ENCODE data around the gene METTL15. TPM values are rescaled to one million over a fixed set of nuclear protein-coding genes. Genes with fewer than 3 reads are reported as not detected.
"Not testable (repeated sequence)": the region's sequence is repeated elsewhere in the genome, so short reads cannot be mapped to it uniquely, and the experiment has no call there.

Gene METTL15, protein sequence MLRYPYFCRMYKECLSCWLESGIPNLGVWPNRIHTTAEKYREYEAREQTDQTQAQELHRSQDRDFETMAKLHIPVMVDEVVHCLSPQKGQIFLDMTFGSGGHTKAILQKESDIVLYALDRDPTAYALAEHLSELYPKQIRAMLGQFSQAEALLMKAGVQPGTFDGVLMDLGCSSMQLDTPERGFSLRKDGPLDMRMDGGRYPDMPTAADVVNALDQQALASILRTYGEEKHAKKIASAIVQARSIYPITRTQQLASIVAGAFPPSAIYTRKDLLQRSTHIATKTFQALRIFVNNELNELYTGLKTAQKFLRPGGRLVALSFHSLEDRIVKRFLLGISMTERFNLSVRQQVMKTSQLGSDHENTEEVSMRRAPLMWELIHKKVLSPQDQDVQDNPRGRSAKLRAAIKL
- total RNA-seq: 10 to 100 TPM; 15.8 to 16.7 TPM

DNA sequence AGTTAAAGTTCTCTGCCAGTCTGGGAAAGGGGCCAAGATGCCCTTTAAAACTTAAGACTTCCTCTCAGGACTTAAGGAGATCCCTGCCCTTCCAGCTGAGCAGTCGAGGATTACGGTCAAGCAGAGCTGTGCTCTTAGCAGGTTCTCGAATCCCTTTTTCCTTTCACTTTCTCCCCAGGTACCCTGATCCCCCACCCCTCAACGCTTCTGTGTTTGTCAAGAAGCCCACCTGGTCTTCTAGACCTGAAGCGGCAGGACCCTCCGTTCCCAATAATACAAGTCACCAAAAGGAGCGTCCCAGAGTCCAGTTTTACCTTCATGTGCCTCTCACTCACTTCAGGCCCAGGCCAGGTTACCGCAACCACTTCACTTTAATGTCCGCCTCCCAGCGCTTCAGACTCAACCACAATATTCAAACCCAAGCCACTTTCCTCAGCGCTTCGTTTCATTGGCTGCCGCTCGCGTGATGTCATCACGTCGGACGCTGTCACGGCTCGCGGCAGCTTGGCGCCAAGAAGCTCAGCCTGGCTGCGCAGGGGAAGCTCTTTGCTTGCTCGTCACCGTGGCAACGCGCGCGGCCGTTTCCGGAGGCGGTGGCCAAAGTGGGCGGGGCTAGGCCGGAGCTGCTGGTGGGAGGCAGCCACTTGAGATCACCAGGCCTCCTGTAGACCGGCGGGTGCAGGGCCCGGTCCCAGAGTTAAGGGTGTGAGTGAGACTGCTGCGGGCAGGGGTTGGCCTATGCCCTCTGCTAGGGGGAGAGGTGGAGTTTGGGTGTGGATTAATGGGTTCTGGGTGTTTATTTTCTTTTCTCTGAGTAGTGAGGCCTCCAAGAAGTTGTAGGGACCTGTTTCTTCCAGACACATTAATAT, at the start of gene METTL15, which contains the start of gene KIF18A:
TSS of gene METTL15 (plus strand) at position 639 of the 869 bp plus-strand sequence. CDS start 4,947 bp downstream, outside the sequence.
TSS of gene KIF18A (minus strand) at position 407 of the 869 bp plus-strand sequence. CDS start 10,209 bp downstream, outside the sequence.
- ChIA-PET CTCF (no interaction called here), POLR2A (interaction anchor here (1.2 kb wide), 1 partner anchor 28 kb away, joined by 4 read pairs; no protein-coding TSS in a partner anchor)

DNA sequence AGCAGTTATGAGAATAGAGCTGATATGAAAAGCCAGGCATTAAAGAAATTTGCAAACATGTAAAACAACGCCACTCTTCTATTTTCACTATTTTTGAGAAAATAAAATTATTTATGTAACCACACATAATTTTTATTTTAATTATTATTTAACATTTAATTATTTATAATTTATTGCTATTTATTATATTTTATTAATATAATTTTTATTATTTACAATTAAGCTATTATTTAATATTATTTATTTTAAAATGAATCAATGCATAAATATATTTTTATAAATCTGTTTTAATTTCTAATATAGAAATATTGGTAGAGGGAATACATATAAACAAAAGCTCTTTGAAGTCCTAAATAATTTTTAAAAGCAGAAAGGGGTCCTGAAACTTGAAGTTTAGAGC, 36.9 kb upstream of the METTL15 start:
- ChIA-PET CTCF (no interaction called here), POLR2A (no interaction called here)

- ChIA-PET CTCF (no interaction called here), POLR2A (no interaction called here)
Observed at GRCh38 chr11:28072321-28072720, 35.9 kb upstream of the METTL15 start.

DNA sequence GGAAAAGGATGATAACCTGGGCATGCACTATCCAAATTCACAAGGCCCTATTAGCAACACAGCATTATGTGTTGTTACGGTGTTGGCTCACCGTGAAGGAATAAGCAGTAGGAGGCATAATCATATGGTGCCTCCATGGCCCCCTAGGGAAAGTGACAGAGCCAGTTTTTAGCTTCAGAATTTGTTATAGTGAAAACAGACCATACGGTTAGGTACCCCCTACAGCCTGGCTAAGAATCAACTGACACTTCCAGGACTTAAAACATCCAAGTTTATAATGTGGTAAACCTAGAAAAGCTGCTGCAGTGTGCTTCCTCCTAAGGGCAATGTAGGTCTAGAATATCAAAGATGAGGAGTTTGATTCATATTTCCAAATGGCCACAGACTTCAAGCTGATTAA, 30.7 kb upstream of the METTL15 start:
- POLR2A ChIA-PET: no interaction called here
- CTCF ChIA-PET: no interaction called here

DNA sequence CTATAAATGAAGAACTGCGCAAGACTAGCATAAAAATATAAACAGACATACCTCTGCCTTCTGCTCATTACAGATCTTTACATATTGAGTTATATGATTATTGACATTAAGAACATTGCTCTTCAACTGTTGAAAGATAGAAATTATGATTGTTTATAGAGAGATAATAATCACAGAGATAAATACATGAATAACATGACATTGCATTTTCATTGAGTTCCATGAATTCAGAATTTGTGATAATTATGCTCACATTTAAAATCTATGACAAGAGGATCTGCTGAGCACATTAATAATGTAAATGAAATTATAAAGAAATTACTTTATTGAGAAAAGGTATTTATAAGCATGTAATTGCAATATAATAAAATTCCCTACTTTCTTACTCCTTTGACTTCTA, 25.1 kb upstream of the METTL15 start:
- CTCF ChIA-PET: no interaction called here
- POLR2A ChIA-PET: no interaction called here

DNA sequence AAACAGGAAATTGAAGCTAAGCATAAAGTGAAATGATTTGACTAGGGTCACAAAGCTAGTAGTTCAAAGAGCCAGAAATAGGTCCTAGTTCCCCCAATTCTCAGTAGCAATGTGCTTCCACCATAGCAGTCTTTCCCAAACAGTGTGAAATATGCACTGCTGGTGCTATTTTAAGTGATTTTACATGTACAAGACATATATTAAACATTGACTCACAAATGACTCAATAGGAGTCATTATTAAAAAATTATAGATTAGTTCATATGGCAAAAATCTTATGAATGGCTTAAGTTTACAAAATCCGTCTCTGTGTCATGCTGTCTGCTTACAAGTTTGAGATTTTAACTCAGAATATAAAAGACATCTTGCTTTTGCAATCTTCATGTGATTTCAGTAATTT, 21.6 kb upstream of the METTL15 start:
- ChIA-PET CTCF (no interaction called here), POLR2A (no interaction called here)

DNA sequence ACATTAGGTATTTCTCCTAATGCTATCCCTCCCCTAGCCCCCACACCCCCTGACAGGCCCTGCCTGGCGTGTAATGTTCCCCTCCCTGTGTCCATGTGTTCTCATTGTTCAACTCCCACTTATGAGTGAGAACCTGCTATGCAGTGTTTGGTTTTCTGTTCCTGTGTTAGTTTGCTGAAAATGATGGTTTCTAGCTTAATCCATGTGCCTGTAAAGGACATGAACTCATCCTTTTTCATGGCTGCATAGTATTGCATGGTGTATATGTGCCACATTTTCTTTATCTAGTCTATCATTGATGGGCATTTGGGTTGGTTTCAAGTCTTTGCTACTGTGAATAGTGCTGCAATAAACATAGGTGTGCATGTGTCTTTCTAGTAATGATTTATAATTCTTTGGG, 21.0 kb upstream of the METTL15 start:
- CTCF ChIA-PET: not testable (repeated sequence)

GRCh38 chr11:28087693-28088092, 20.5 kb upstream of the METTL15 start:
- POLR2A ChIA-PET, CTCF ChIA-PET: not testable (repeated sequence)

More for the DNA sequence above, 21.0 kb upstream of the METTL15 start:
- POLR2A ChIA-PET: not testable (repeated sequence)

GRCh38 chr11:28089378-28089777, 18.8 kb upstream of the METTL15 start:
- ChIA-PET POLR2A (no interaction called here), CTCF (no interaction called here)

- POLR2A ChIA-PET: no interaction called here
- CTCF ChIA-PET: no interaction called here
Observed at GRCh38 chr11:28090052-28090749, 18.0 kb upstream of the METTL15 start.

GRCh38 chr11:28092786-28093185, 15.4 kb upstream of the METTL15 start:
- ChIA-PET POLR2A (no interaction called here), CTCF (no interaction called here)

GRCh38 chr11:28098257-28098656, 9.9 kb upstream of the METTL15 start:
- POLR2A ChIA-PET: no interaction called here
- CTCF ChIA-PET: no interaction called here

GRCh38 chr11:28099715-28100114, 8.5 kb upstream of the METTL15 start:
- CTCF ChIA-PET: no interaction called here
- POLR2A ChIA-PET: no interaction called here

- ChIA-PET POLR2A (no interaction called here), CTCF (no interaction called here)
Observed at GRCh38 chr11:28100665-28101064, 7.5 kb upstream of the METTL15 start.

- POLR2A ChIA-PET, CTCF ChIA-PET: not testable (repeated sequence)
Observed at GRCh38 chr11:28102300-28102699, 5.9 kb upstream of the METTL15 start.

- ChIA-PET POLR2A (no interaction called here), CTCF (no interaction called here)
Observed at GRCh38 chr11:28104425-28104824, 3.8 kb upstream of the METTL15 start.

- POLR2A ChIA-PET: no interaction called here
- CTCF ChIA-PET: no interaction called here
Observed at GRCh38 chr11:28104984-28105383, 3.2 kb upstream of the METTL15 start.

- POLR2A ChIA-PET: no interaction called here
- CTCF ChIA-PET: no interaction called here
Observed at GRCh38 chr11:28105869-28106268, 2.3 kb upstream of the METTL15 start.

DNA sequence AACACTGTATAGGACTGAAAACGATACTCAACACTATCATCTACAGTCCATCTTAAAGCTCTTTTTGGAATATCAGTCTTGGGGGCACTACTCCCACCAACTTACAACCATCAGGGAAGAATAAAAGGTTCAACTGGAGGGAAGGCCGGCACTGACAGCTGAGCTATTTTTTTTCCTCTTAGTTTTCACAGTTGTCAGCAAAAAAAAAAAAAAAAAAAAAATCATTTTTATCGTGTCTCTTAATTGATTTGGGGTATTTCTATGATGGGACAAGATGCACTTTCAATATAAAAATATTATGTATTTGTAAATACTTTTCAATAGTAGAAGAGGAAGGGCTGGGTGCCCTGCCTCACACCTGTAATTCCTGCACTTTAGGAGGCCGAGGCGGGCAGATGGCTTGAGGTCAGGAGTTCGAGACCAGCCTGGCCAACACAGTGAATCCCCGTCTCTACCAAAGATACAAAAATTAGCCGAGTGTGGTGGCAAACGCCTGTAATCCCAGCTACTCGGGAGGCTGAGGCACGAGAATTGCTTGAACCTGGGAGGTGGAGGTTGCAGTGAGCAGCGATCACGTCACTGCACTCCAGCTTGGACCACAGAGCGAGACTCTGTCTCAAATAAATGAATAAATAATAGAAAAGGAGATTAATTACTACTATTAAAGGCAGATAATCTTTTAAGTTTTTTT, 1.7 kb upstream of the METTL15 start:
- CTCF ChIA-PET: no interaction called here

More for the DNA sequence above, 1.7 kb upstream of the METTL15 start:
- POLR2A ChIA-PET: interaction anchor here (1.2 kb wide), 1 partner anchor 26 kb away, joined by 4 read pairs; no protein-coding TSS in a partner anchor
